OCI-LY1 (cell line): ENCODE results near the gene TBC1D8B.
"Not testable (repeated sequence)": the region's sequence is repeated elsewhere in the genome, so short reads cannot be mapped to it uniquely, and the experiment has no call there.

Experiments
- H2AFZ ChIP-seq: fragments of 200-600 bp; sonication (generic), shearing (Covaris generic); 2 replicates; pipeline ENCODE4 v1.6.0; 2014; ENCODE audit warnings: antibody characterized with exemption, mild to moderate bottlenecking, low read length
- H3F3A ChIP-seq: fragments of 200-600 bp; sonication (generic), shearing (Covaris generic); 2 replicates; pipeline ENCODE4 v1.6.0; 2014; ENCODE audit warnings: mild to moderate bottlenecking, antibody characterized with exemption, low read length, moderate library complexity; ENCODE audit not compliant: insufficient read depth
- H3K27ac ChIP-seq: fragments of 200-600 bp; sonication (generic); 2 replicates; pipeline ENCODE4 v1.5.1; 2014; ENCODE audit warnings: low read length, mixed run types, mild to moderate bottlenecking, low read depth; ENCODE audit not compliant: poor library complexity, severe bottlenecking
- H3K27me3 ChIP-seq: fragments of 200-600 bp; sonication (generic); 2 replicates; pipeline ENCODE4 v1.6.0; 2014; ENCODE audit warnings: antibody characterized with exemption, mild to moderate bottlenecking, low read length, moderate library complexity; ENCODE audit not compliant: insufficient read depth
- H3K36me3 ChIP-seq: fragments of 200-600 bp; sonication (generic); 2 replicates; pipeline ENCODE4 v1.6.1; 2014; ENCODE audit warnings: mild to moderate bottlenecking, antibody characterized with exemption, low read length, moderate library complexity, mixed read lengths; ENCODE audit not compliant: insufficient read depth
- H3K4me1 ChIP-seq: fragments of 200-600 bp; sonication (generic); 2 replicates; pipeline ENCODE4 v1.5.1; 2014; ENCODE audit warnings: mild to moderate bottlenecking, low read length, moderate library complexity; ENCODE audit not compliant: insufficient read depth, severe bottlenecking
- H3K4me2 ChIP-seq: fragments of 200-600 bp; sonication (generic), shearing (Covaris generic); 2 replicates; pipeline ENCODE4 v1.6.1; 2014; ENCODE audit warnings: low read length
- H3K4me3 ChIP-seq: fragments of 200-600 bp; sonication (generic); 2 replicates; pipeline ENCODE4 v1.5.1; 2014; ENCODE audit warnings: low read length, low read depth, mild to moderate bottlenecking, mixed read lengths; ENCODE audit not compliant: poor library complexity, severe bottlenecking
- H3K79me2 ChIP-seq: fragments of 200-600 bp; shearing (Covaris generic); 2 replicates; pipeline ENCODE4 v1.6.1; 2016; ENCODE audit warnings: mixed run types, low read length, mixed read lengths; ENCODE audit not compliant: insufficient read depth
- H3K9ac ChIP-seq: fragments of 200-600 bp; sonication (generic), shearing (Covaris generic); 2 replicates; pipeline ENCODE4 v1.6.1; 2014; ENCODE audit warnings: mild to moderate bottlenecking, low read length, mixed read lengths
- H3K9me2 ChIP-seq: fragments of 200-600 bp; sonication (generic), shearing (Covaris generic); 2 replicates; pipeline ENCODE4 v1.6.1; 2014; ENCODE audit warnings: low read depth, mild to moderate bottlenecking, low read length, mixed read lengths
- H3K9me3 ChIP-seq: fragments of 200-600 bp; shearing (Covaris generic); 2 replicates; pipeline ENCODE4 v1.6.1; 2014; ENCODE audit warnings: low read length, mixed read lengths
- H4K20me1 ChIP-seq: fragments of 200-600 bp; sonication (generic), shearing (Covaris generic); 2 replicates; pipeline ENCODE4 v1.6.0; 2016; ENCODE audit warnings: mild to moderate bottlenecking, low read length; ENCODE audit not compliant: insufficient read depth
- EZH2 ChIP-seq: fragments of 200-600 bp; sonication (generic), shearing (Covaris generic); IDR thresholded peaks from 2 replicates; pipeline ENCODE4 v1.8.0; 2017; ENCODE audit warnings: borderline replicate concordance, mixed run types, mild to moderate bottlenecking, antibody characterized with exemption, low read length, moderate library complexity, mixed read lengths
- TF ChIP-seq, protein P1 (sequence below): fragments of 200-600 bp; sonication (generic), shearing (Covaris generic); IDR thresholded peaks from 2 replicates; pipeline ENCODE4 v1.5.1; 2017; ENCODE audit warnings: mild to moderate bottlenecking, antibody characterized with exemption, low read length, moderate library complexity, mixed read lengths

TBC1D8B gene

DNA sequence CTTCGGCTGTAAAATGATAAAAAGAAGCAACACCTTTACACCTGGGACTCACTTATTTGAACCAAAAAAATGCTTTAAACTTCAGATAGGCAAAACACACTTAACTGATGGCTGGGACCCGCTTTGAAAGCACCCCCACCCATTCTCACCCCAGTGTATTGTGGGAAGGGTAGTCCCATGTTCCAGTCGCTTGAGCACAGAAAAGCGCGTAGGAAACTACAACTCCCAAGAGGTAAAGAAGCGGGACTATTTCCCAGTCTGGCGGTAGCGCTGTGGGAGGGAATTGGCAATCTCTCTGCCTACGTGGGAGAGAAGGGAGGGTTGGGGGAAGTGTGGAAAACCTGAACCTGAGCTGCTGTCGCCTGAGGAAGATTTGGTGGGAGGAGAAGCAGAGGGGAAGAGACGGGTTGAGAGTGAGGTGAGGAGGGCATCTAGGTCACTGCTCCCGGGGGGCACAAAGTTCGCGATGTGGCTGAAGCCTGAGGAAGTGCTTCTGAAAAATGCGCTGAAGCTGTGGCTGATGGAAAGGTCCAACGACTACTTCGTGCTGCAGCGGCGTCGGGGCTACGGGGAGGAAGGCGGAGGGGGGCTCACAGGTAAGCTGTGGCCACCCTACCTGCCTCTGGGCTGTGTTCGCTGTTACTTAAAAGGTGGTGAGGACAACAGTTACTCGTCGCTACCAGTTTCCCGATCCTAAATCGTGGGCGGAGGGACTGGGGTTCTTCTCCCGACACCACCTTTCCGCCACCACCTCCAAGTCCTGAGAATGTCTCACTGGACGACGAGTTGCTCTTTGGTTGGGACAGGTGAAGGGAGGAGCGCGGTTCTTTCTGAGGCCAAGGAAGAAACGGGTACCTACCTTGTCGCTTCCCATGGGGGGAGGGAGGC is at the start of gene TBC1D8B:
TBC1D8B (plus strand) TSS at position 286 of the 888 bp plus-strand sequence; CDS start at position 467, 181 bp downstream.
- H3K9me3 ChIP-seq = no peaks in the 10 kb centered on the region
- no peaks in the 10 kb centered on the region for H3K27me3 ChIP-seq
- no peaks in the 10 kb centered on the region for H4K20me1 ChIP-seq
- no peaks in the 10 kb centered on the region for H3K79me2 ChIP-seq
- no peak within 1 kb of the TSS for H3K4me2 ChIP-seq
- no peak within 1 kb of the TSS for H3K4me3 ChIP-seq
- H3K27ac ChIP-seq = no peak within 1 kb of the TSS
- H3F3A ChIP-seq = no peaks in the 10 kb centered on the region
- H3K9ac ChIP-seq = no peak within 1 kb of the TSS
- no peak for TF ChIP-seq EZH2
- TF ChIP-seq, protein P1, sequence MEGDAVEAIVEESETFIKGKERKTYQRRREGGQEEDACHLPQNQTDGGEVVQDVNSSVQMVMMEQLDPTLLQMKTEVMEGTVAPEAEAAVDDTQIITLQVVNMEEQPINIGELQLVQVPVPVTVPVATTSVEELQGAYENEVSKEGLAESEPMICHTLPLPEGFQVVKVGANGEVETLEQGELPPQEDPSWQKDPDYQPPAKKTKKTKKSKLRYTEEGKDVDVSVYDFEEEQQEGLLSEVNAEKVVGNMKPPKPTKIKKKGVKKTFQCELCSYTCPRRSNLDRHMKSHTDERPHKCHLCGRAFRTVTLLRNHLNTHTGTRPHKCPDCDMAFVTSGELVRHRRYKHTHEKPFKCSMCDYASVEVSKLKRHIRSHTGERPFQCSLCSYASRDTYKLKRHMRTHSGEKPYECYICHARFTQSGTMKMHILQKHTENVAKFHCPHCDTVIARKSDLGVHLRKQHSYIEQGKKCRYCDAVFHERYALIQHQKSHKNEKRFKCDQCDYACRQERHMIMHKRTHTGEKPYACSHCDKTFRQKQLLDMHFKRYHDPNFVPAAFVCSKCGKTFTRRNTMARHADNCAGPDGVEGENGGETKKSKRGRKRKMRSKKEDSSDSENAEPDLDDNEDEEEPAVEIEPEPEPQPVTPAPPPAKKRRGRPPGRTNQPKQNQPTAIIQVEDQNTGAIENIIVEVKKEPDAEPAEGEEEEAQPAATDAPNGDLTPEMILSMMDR = no peak
- no peak within 1 kb of the TSS for H2AFZ ChIP-seq
- H3K36me3 ChIP-seq = no peaks in the 10 kb centered on the region
- H3K9me2 ChIP-seq = no peaks in the 10 kb centered on the region
- no peaks in the 10 kb centered on the region for H3K4me1 ChIP-seq

DNA sequence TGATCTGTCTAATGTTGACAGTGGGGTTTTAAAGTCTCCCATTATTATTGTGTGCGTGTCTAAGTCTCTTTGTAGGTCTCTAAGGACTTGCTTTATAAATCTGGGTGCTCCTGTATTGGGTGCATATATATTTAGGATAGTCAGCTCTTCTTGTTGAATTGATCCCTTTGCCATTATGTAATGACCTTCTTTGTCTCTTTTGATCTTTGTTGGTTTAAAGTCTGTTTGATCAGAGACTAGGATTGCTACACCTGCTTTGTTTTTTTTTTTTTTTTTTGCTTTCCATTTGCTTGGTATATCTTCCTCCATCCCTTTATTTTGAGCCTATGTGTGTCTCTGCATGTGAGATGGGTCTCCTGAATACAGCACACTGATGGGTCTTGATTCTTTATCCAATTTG is 33.2 kb upstream of the TBC1D8B start:
- not testable (repeated sequence) for H3K27ac ChIP-seq, H3K79me2 ChIP-seq, H2AFZ ChIP-seq, H3K9me2 ChIP-seq, H3K4me2 ChIP-seq, H3K27me3 ChIP-seq, H3K4me1 ChIP-seq, H3K36me3 ChIP-seq, H4K20me1 ChIP-seq, H3F3A ChIP-seq, H3K9ac ChIP-seq, H3K4me3 ChIP-seq, H3K9me3 ChIP-seq

DNA sequence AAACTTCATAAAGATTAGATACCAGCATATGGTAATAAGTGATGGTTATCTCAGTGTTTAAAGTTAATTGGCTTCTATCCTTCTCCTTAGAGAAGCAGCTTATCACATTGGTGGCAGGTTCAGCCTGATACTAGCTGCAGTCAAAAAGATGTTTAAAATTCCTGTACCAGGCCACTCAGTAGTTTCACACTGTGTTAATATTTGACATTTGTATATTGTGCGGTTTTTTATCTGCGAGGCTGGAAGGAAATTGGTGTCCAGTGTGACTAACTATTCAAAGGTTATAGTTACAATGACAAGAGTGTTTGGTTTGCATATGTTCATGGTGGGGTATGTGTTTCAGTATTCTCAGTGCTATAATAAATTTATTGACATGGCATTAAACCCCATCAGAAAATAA is 27.5 kb upstream of the TBC1D8B start:
- H2AFZ ChIP-seq = no peak overlapping the region
- no peaks in the 10 kb centered on the region for H3K36me3 ChIP-seq
- H3K4me1 ChIP-seq = no peaks in the 10 kb centered on the region
- H3K9ac ChIP-seq = no peak overlapping the region
- no peaks in the 10 kb centered on the region for H3K79me2 ChIP-seq
- no peaks in the 10 kb centered on the region for H3K9me2 ChIP-seq
- no peak overlapping the region for H3K4me3 ChIP-seq
- no peaks in the 10 kb centered on the region for H4K20me1 ChIP-seq
- no peaks in the 10 kb centered on the region for H3K9me3 ChIP-seq
- no peaks in the 10 kb centered on the region for H3F3A ChIP-seq
- TF ChIP-seq EZH2 = no peak
- no peak overlapping the region for H3K27ac ChIP-seq
- H3K27me3 ChIP-seq = no peaks in the 10 kb centered on the region
- no peak overlapping the region for H3K4me2 ChIP-seq

DNA sequence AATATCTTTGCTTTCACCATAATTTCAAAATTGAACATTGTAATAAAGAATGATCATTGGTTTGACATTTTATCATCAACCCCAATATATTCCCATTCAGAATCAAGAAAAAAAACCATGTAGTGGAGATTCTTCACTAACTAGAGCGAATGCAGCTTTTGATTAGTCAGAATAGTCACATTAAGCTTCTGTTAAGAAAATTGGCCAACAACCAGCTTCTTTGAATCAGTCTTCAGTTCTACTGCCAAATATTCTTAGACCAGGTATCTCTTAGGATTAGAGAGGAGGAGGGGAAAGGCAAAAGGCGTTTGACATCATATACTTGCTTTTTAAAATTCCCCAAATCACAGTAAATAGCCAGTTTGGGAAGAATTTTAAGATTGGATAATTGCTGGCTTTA is 22.2 kb upstream of the TBC1D8B start:
- H3K27me3 ChIP-seq = no peaks in the 10 kb centered on the region
- H3K4me3 ChIP-seq = no peak overlapping the region
- H3K4me1 ChIP-seq = no peaks in the 10 kb centered on the region
- no peaks in the 10 kb centered on the region for H3K9me3 ChIP-seq
- H3K4me2 ChIP-seq = no peak overlapping the region
- H3K9me2 ChIP-seq = no peaks in the 10 kb centered on the region
- H4K20me1 ChIP-seq = no peaks in the 10 kb centered on the region
- no peak overlapping the region for H3K9ac ChIP-seq
- H3K27ac ChIP-seq = no peak overlapping the region
- no peak overlapping the region for H2AFZ ChIP-seq
- H3K36me3 ChIP-seq = no peaks in the 10 kb centered on the region
- H3K79me2 ChIP-seq = no peaks in the 10 kb centered on the region
- no peaks in the 10 kb centered on the region for H3F3A ChIP-seq
- TF ChIP-seq, protein P1 = no peak
- no peak for TF ChIP-seq EZH2
